Astrocyte (in vitro differentiated cells and primary cell): ENCODE measurements around the gene NPB.

Experiments used
- CTCF ChIP-seq: IDR thresholded peaks from 2 replicates; pipeline ENCODE4 v1.5.1; 2011; ENCODE audit warnings: low read depth, mild to moderate bottlenecking, inconsistent platforms, low read length, moderate library complexity; ENCODE audit not compliant: insufficient read depth
- EZH2 ChIP-seq: IDR thresholded peaks from 2 replicates; pipeline ENCODE4 v1.6.1; 2012; ENCODE audit warnings: mild to moderate bottlenecking, low read length, inconsistent platforms; ENCODE audit not compliant: insufficient read depth

DNA sequence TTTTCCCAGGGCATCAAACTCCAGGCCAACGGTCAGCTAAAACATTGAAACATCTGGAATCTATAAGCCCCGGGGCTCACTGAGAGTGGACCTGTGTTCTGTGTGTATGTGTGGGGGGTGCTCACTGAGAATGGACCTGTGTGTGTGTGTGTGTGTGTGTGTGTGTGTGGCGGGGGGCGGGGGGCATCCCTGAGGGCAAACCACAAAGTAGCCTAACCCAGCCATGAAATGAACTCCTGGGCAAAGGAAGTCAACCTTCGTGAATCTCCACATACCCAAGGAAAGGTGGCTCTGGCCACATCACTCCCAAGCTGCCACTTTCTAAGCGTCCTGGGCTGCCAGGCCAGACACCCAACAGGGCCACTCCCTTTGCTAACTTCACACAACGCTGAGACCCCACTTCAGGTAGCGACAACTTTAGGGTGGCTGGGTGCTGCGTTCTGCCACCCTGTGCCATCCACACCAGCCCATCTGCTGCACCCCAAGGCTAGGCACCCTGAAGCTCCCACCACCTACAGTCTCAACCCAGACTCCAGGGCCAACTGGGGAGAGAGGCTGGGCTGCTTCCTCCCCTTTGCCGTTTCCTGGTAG, 23.9 kb downstream of the NPB start:
- no peak for TF ChIP-seq CTCF
- TF ChIP-seq EZH2: no peak
